ENCODE data around the gene STRN. TPM values are rescaled to one million over a fixed set of nuclear protein-coding genes. Genes with fewer than 3 reads are reported as not detected.

STRN gene
- total and polyA plus RNA-seq, 12 donors: 2.6 to 36.9 (median 18.1) TPM

DNA sequence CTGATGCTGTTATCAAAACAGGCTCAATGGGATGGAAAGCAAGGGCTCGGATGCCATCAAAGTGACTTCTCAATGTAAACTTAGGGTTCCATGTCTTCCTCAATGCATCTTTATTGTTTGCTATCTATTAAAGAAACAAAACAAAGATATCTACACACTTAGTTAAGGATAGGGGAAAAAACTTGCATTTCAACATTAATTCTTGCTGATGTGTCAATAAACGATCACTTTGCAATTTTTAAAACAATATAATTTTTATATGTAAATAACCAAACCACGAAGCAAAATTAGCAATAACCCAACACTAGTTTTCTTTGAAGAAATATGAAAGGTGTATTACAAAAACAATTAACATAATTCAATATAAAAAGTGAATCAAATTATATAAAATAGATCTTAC is 96.7 kb downstream of the STRN start:
- Histone ChIP-seq H3K36me3 (replicated peaks in 1 of 2) (peaks cover 0 to 3% of the 10 kb centered on the region in 2 donors), H3K27me3 (no peaks in the 10 kb centered on the region), H3K9me3 (replicated peaks in 1 of 3) (no peaks in the 10 kb centered on the region), H3K4me1 (replicated peaks in 1 of 2) (no peaks in the 10 kb centered on the region), H3K27ac (no peak overlapping the region), H3K4me3 (no peak overlapping the region)
- intact Hi-C loops (cut with DNase I): no loop called here
- WGBS, 4 donors: 65 to 67% (median 65%) methylated on average over 3 of the region's 3 CpGs
- TF ChIP-seq, protein P1, sequence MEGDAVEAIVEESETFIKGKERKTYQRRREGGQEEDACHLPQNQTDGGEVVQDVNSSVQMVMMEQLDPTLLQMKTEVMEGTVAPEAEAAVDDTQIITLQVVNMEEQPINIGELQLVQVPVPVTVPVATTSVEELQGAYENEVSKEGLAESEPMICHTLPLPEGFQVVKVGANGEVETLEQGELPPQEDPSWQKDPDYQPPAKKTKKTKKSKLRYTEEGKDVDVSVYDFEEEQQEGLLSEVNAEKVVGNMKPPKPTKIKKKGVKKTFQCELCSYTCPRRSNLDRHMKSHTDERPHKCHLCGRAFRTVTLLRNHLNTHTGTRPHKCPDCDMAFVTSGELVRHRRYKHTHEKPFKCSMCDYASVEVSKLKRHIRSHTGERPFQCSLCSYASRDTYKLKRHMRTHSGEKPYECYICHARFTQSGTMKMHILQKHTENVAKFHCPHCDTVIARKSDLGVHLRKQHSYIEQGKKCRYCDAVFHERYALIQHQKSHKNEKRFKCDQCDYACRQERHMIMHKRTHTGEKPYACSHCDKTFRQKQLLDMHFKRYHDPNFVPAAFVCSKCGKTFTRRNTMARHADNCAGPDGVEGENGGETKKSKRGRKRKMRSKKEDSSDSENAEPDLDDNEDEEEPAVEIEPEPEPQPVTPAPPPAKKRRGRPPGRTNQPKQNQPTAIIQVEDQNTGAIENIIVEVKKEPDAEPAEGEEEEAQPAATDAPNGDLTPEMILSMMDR (IDR thresholded peaks at IDR 0.05): no peak
- no peak for TF ChIP-seq POLR2A (IDR thresholded peaks at IDR 0.05)
- DNase-seq: no peak

DNA sequence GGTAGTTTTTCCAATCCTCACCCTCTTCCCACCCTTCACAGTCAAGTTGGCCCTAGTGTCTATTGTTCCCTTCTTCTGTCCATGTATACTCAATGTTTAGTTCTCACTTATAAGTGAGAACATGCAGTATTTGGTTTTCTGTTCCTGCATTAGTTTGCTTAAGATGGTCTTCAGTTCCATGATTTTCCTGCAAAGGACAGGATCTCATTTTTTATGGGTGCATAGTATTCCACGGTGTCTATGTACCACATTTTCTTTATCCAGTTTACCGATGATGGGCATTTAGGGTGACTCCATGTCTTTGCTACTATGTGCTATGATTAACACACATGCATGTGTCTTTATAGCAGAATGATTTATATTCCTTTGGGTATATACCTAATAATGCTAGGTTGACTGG is 104.4 kb downstream of the STRN start:
- no peak for DNase-seq
- Histone ChIP-seq H3K27me3 (no peaks in the 10 kb centered on the region), H3K9me3 (replicated peaks in 1 of 3) (no peaks in the 10 kb centered on the region), H3K4me3 (no peak overlapping the region), H3K4me1 (replicated peaks in 1 of 2) (no peaks in the 10 kb centered on the region), H3K36me3 (replicated peaks in 1 of 2) (peaks cover 0 to 12% of the 10 kb centered on the region in 2 donors), H3K27ac (no peak overlapping the region)
- TF ChIP-seq, protein P1 (IDR thresholded peaks at IDR 0.05): no peak
- no peak for TF ChIP-seq POLR2A (IDR thresholded peaks at IDR 0.05)
- 99 to 100% (median 100%) methylated on average over 2 of the region's 2 CpGs for WGBS, 4 donors
- intact Hi-C loops (cut with DNase I): no loop called here

DNA sequence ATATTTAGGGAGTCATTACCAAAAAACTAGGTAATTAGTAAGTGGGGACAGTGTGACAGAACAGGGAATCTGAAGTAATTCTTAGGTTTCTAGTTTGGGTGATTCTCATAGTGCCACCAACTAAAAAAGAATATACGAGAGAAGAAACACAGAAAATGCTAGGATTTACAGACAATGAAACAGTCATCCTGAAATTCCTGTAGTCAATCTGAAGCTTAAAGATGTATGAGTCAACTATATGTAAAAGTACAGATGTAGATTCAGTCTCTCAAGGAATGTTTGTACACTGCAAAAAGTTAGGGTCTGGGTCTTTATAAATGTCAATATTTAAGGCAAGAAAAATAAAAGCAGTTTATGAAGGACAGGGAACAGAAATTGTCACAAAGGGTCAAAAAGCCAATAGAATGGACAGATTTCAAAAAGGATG is 107.0 kb downstream of the STRN start:
- H3K27me3 ChIP-seq: no peaks in the 10 kb centered on the region
- no peak for DNase-seq
- 86 to 100% (median 96%) methylated on average over 1 of the region's 1 CpG for WGBS, 4 donors
- TF ChIP-seq, protein P1 (IDR thresholded peaks at IDR 0.05): no peak
- TF ChIP-seq POLR2A (IDR thresholded peaks at IDR 0.05): no peak
- peaks cover 0 to 28% of the 10 kb centered on the region in 2 donors for H3K36me3 ChIP-seq (replicated peaks in 1 of 2)
- intact Hi-C loops (cut with DNase I): no loop called here
- H3K27ac ChIP-seq: no peak overlapping the region
- no peak overlapping the region for H3K4me3 ChIP-seq
- H3K9me3 ChIP-seq (replicated peaks in 1 of 3): no peaks in the 10 kb centered on the region
- no peaks in the 10 kb centered on the region for H3K4me1 ChIP-seq (replicated peaks in 1 of 2)

DNA sequence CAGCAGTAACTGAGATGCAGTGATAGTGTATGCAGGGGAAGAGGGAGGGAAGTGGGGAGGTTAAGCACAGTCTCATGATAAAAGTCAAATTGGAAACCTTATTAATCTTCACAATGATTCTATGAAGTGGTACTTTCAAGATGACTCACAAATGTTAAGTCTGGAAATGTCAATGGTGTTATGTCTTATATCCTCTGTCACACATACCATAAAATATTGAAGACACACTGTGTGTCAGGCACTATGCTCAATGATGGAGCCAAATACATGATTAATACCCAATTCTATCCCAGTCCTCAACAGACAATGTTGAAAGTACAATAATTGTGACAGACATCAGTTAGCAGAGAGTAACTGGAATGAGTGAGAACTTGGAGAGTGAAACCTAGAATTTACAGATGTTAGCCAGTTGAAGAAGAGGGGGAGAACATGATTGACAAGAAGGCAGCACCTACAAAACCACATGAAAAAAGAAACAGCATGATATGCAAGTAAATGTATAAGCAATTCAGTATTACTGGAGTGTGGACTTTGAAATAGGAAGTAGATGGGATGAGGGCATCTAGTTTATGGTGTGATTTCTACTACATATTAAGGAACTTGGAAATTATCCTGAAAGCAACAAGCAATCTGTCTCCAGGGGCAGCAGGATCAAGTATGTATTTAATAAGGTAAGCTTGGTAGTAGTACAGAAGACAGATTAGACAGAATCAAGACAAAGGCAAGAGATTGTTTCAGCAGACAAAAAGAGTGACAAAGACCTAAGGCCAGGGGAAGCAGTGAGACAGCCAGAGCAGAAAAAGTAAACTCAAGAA is 107.6 kb downstream of the STRN start:
- DNase-seq: no peak
- peaks cover 0 to 28% of the 10 kb centered on the region in 2 donors for H3K36me3 ChIP-seq (replicated peaks in 1 of 2)
- intact Hi-C loops (cut with DNase I): no loop called here
- H3K27ac ChIP-seq: no peak overlapping the region
- no peaks in the 10 kb centered on the region for H3K9me3 ChIP-seq (replicated peaks in 1 of 3)
- H3K4me3 ChIP-seq: no peak overlapping the region
- no peaks in the 10 kb centered on the region for H3K27me3 ChIP-seq
- TF ChIP-seq POLR2A (IDR thresholded peaks at IDR 0.05): no peak
- TF ChIP-seq, protein P1 (IDR thresholded peaks at IDR 0.05): no peak
- H3K4me1 ChIP-seq (replicated peaks in 1 of 2): no peaks in the 10 kb centered on the region
